NB4 (cell line): Measurements from ENCODE around the gene PHLDB3.

Source experiments
- CTCF ChIP-seq: IDR thresholded peaks from one replicate; pipeline ENCODE4 v1.5.1; 2012; ENCODE audit warnings: low read depth, low read length
- POLR2A ChIP-seq: IDR thresholded peaks from 2 replicates; pipeline ENCODE4 v1.6.1; 2011; ENCODE audit warnings: mild to moderate bottlenecking; ENCODE audit not compliant: insufficient read length; ENCODE audit errors: extremely low read depth
- TF ChIP-seq, protein P1 (sequence below): IDR thresholded peaks from 2 replicates; pipeline ENCODE4 v1.6.1; 2011; ENCODE audit warnings: low read depth, low read length

GRCh38 chr19:43471091-43471490 lies 33.5 kb downstream of the PHLDB3 start:
- TF ChIP-seq CTCF (no peak), POLR2A (no peak)
- TF ChIP-seq, protein P1, sequence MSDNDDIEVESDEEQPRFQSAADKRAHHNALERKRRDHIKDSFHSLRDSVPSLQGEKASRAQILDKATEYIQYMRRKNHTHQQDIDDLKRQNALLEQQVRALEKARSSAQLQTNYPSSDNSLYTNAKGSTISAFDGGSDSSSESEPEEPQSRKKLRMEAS = no peak
